ENCODE measurements around the gene ARF3. TPM values are rescaled to one million over a fixed set of nuclear protein-coding genes. Genes with fewer than 3 reads are reported as not detected.
A peak's percentile ranks its signal among the peaks of the same experiment; 100 is the strongest.

Gene ARF3
- total RNA-seq, 1 donor from 2014 or later = 62.8 TPM

- H3K4me3 ChIP-seq (ENCODE audit: low read depth, low read length) = peak overlapping the region; percentile 42
Measured at GRCh38 chr12:48996794-48997718, 39.8 kb upstream of the ARF3 start.

GRCh38 chr12:48995086-48995879, 38.0 kb upstream of the ARF3 start:
- TF ChIP-seq CTCF (conservative IDR thresholded peaks at IDR 0.05; ENCODE audit: low read depth, low read length) = peak; percentile 72
- peak; percentile 23 for DNase-seq (ENCODE audit: low read depth)
- peak overlapping the region; percentile 21 for H3K4me3 ChIP-seq (ENCODE audit: low read depth, low read length)

More at GRCh38 chr12:48996794-48997718, 39.8 kb upstream of the ARF3 start:
- peak; percentile 70 for TF ChIP-seq CTCF (conservative IDR thresholded peaks at IDR 0.05; ENCODE audit: low read depth, low read length)
- no peak for DNase-seq (ENCODE audit: low read depth)

GRCh38 chr12:48994224-48995085, 37.2 kb upstream of the ARF3 start:
- no peak for DNase-seq (ENCODE audit: low read depth)
- TF ChIP-seq CTCF (conservative IDR thresholded peaks at IDR 0.05; ENCODE audit: low read depth, low read length) = no peak
- H3K4me3 ChIP-seq (ENCODE audit: low read depth, low read length) = no peak overlapping the region

GRCh38 chr12:48993787-48994186, 36.5 kb upstream of the ARF3 start:
- no peak overlapping the region for H3K4me3 ChIP-seq (ENCODE audit: low read depth, low read length)
- no peak for DNase-seq (ENCODE audit: low read depth)
- TF ChIP-seq CTCF (conservative IDR thresholded peaks at IDR 0.05; ENCODE audit: low read depth, low read length) = no peak

GRCh38 chr12:48991247-48992050, 34.2 kb upstream of the ARF3 start:
- no peak for DNase-seq (ENCODE audit: low read depth)
- H3K4me3 ChIP-seq (ENCODE audit: low read depth, low read length) = no peak overlapping the region
- TF ChIP-seq CTCF (conservative IDR thresholded peaks at IDR 0.05; ENCODE audit: low read depth, low read length) = no peak

GRCh38 chr12:48990552-48990951, 33.3 kb upstream of the ARF3 start:
- TF ChIP-seq CTCF (conservative IDR thresholded peaks at IDR 0.05; ENCODE audit: low read depth, low read length) = no peak
- no peak for DNase-seq (ENCODE audit: low read depth)
- H3K4me3 ChIP-seq (ENCODE audit: low read depth, low read length) = no peak overlapping the region

Data from epithelial cell of proximal tubule (primary cell).